Naive B cell (primary cell): ENCODE data around the gene TUBGCP6. TPM values are rescaled to one million over a fixed set of nuclear protein-coding genes. Genes with fewer than 3 reads are reported as not detected.
"Not testable (repeated sequence)": the region's sequence is repeated elsewhere in the genome, so short reads cannot be mapped to it uniquely, and the experiment has no call there.

Experiments
- ATAC-seq, 2 donors: fragments of 150-1000 bp; cut with Tn5 transposase; 2 replicates each; pipeline ENCODE4 v1.10.0; 2021; ENCODE audit warnings: low read depth in 2 of 2, mild to moderate bottlenecking in 2 of 2, moderate library complexity in 2 of 2
- DNase-seq: peaks from one replicate; pipeline ENCODE4 v3.0.0; 2022
- H3K27ac Mint-ChIP-seq, 6 donors: one replicate each; pipeline ENCODE4 v1.8.0; 2020 to 2022; ENCODE audit warnings: mild to moderate bottlenecking in 6 of 6, mixed read lengths in 6 of 6, moderate library complexity in 5 of 6, inconsistent platforms in 2 of 6
- H3K27me3 Mint-ChIP-seq, 3 donors: one replicate each; pipeline ENCODE4 v1.8.0; 2021 to 2022; ENCODE audit warnings: mixed read lengths in 3 of 3, mild to moderate bottlenecking in 1 of 3
- H3K36me3 Mint-ChIP-seq, 2 donors: one replicate each; pipeline ENCODE4 v1.8.0; 2020 to 2022; ENCODE audit warnings: mixed read lengths in 2 of 2, inconsistent platforms in 1 of 2, mild to moderate bottlenecking in 1 of 2
- H3K4me1 Mint-ChIP-seq, 3 donors: one replicate each; pipeline ENCODE4 v1.8.0; 2020 to 2022; ENCODE audit warnings: mixed read lengths in 3 of 3, inconsistent platforms in 1 of 3, mild to moderate bottlenecking in 1 of 3, moderate library complexity in 1 of 3
- H3K4me3 Mint-ChIP-seq, 8 donors: one replicate each; pipeline ENCODE4 v1.8.0; 2020 to 2022; ENCODE audit warnings: mild to moderate bottlenecking in 8 of 8, mixed read lengths in 8 of 8, moderate library complexity in 8 of 8, inconsistent platforms in 2 of 8
- H3K9me3 Mint-ChIP-seq, 7 donors: one replicate each; pipeline ENCODE4 v1.8.0; 2020 to 2022; ENCODE audit warnings: mixed read lengths in 7 of 7, mild to moderate bottlenecking in 5 of 7, inconsistent platforms in 2 of 7, moderate library complexity in 1 of 7
- polyA plus RNA-seq, 6 donors: library from polyadenylated mRNA; unstranded; fragments of 300-500 nt; fragmentation: Illumina TruSeq; gene quantifications; one replicate each; pipeline ENCODE4 v1.2.3, GENCODE V29; 2021; ENCODE audit warnings: low read depth in 6 of 6

TUBGCP6 gene
- polyA plus RNA-seq, 6 donors from 2014 or later, result 11.6 to 23.2 (median 14.2) TPM

- H3K9me3 Mint-ChIP-seq, H3K36me3 Mint-ChIP-seq, ATAC-seq, DNase-seq: not testable (repeated sequence)
- peaks cover 18 to 51% (median 31%) of the 10 kb centered on the region in 3 donors for H3K27me3 Mint-ChIP-seq
- peak overlapping the region in 3 of 6 donors; percentile 34 to 96 (median 72) for H3K27ac Mint-ChIP-seq
- H3K4me1 Mint-ChIP-seq, result peaks cover 25 to 29% (median 26%) of the 10 kb centered on the region in 3 donors
- peak overlapping the region; percentile 62 to 86 (median 77) for H3K4me3 Mint-ChIP-seq
Observed at GRCh38 chr22:50168490-50169180, 76.2 kb downstream of the TUBGCP6 start.

GRCh38 chr22:50167689-50168489 is 76.9 kb downstream of the TUBGCP6 start:
- H3K9me3 Mint-ChIP-seq, result no peaks in the 10 kb centered on the region
- H3K27ac Mint-ChIP-seq, result peak overlapping the region in 2 of 6 donors; percentile 42 to 54
- ATAC-seq (no peak), DNase-seq (no peak)
- peak overlapping the region in 5 of 8 donors; percentile 15 to 84 (median 79) for H3K4me3 Mint-ChIP-seq
- peaks cover 20 to 49% (median 33%) of the 10 kb centered on the region in 3 donors for H3K27me3 Mint-ChIP-seq
- H3K4me1 Mint-ChIP-seq, result peaks cover 20 to 22% (median 22%) of the 10 kb centered on the region in 3 donors
- no peaks in the 10 kb centered on the region for H3K36me3 Mint-ChIP-seq

Other genes with a start within 250 kb of the TUBGCP6 start
- not detected for gene IL17REL, start 232.3 kb downstream of the TUBGCP6 start, polyA plus RNA-seq
- gene TTLL8, start 186.7 kb downstream of the TUBGCP6 start, polyA plus RNA-seq, result not detected
- gene MLC1, start 159.6 kb downstream of the TUBGCP6 start, polyA plus RNA-seq, result under 1 TPM in 3 of 6 donors, not detected in 3; 0.09 to 0.44 (median 0.15) TPM
- not detected for gene MOV10L1, start 155.0 kb downstream of the TUBGCP6 start, polyA plus RNA-seq
- gene PANX2, start 74.3 kb downstream of the TUBGCP6 start, polyA plus RNA-seq, result under 1 TPM in 1 of 6 donors, not detected in 5; 0.08 TPM
- 10 to 100 TPM in 5 of 6 donors, 1 to 10 TPM in 1; 9.4 to 22.6 (median 15.1) TPM for gene TRABD, start 59.1 kb downstream of the TUBGCP6 start, polyA plus RNA-seq
- 1 to 10 TPM; 2.9 to 6.8 (median 5.2) TPM for gene SELENOO, start 44.0 kb downstream of the TUBGCP6 start, polyA plus RNA-seq
- gene HDAC10, start 6.2 kb upstream of the TUBGCP6 start, polyA plus RNA-seq, result 1 to 10 TPM; 4.6 to 8.2 (median 6.3) TPM
- gene MAPK12, start 16.7 kb upstream of the TUBGCP6 start, polyA plus RNA-seq, result under 1 TPM in 5 of 6 donors, not detected in 1; 0.04 to 0.19 (median 0.09) TPM
- under 1 TPM in 3 of 6 donors, not detected in 3; 0.17 to 0.21 (median 0.19) TPM for gene MAPK11, start 25.4 kb upstream of the TUBGCP6 start, polyA plus RNA-seq
- 1 to 10 TPM in 2 of 6 donors, under 1 TPM in 3, not detected in 1; 0.46 to 1.1 (median 0.66) TPM for gene PLXNB2, start 62.6 kb upstream of the TUBGCP6 start, polyA plus RNA-seq
- under 1 TPM in 5 of 6 donors, not detected in 1; 0.05 to 0.43 (median 0.28) TPM for gene DENND6B, start 82.0 kb upstream of the TUBGCP6 start, polyA plus RNA-seq
- gene PPP6R2, start 98.3 kb upstream of the TUBGCP6 start, polyA plus RNA-seq, result 10 to 100 TPM; 11.9 to 28.1 (median 16.2) TPM
- gene SBF1, start 230.0 kb upstream of the TUBGCP6 start, polyA plus RNA-seq, result 10 to 100 TPM in 4 of 6 donors, 1 to 10 TPM in 2; 6.9 to 26.6 (median 11.4) TPM
- under 1 TPM in 3 of 6 donors, not detected in 3; 0.08 to 0.86 (median 0.20) TPM for gene ADM2, start 236.5 kb upstream of the TUBGCP6 start, polyA plus RNA-seq
- not detected for gene MIOX, start 241.8 kb upstream of the TUBGCP6 start, polyA plus RNA-seq